Mucosa of stomach (tissue), 1 donor: ENCODE results near the gene CACNG8.

Source experiments
- H3K27me3 ChIP-seq: one replicate; pipeline ENCODE4 v1.7.0; 2013; ENCODE audit warnings: mild to moderate bottlenecking, low read length; ENCODE audit not compliant: control insufficient read depth, insufficient read depth
- H3K36me3 ChIP-seq: one replicate; pipeline ENCODE4 v1.7.0; 2013; ENCODE audit warnings: low read length; ENCODE audit not compliant: control insufficient read depth, insufficient read depth
- H3K4me1 ChIP-seq: one replicate; pipeline ENCODE4 v1.7.0; 2013; ENCODE audit warnings: mild to moderate bottlenecking, low read length; ENCODE audit not compliant: control insufficient read depth, insufficient read depth
- H3K4me3 ChIP-seq: one replicate; pipeline ENCODE4 v1.7.0; 2013; ENCODE audit warnings: low read length
- H3K9ac ChIP-seq: one replicate; pipeline ENCODE4 v1.7.0; 2013; ENCODE audit warnings: mild to moderate bottlenecking, low read length, moderate library complexity
- H3K9me3 ChIP-seq: one replicate; pipeline ENCODE4 v1.7.0; 2013; ENCODE audit warnings: mild to moderate bottlenecking, low read length, moderate library complexity; ENCODE audit not compliant: control insufficient read depth
- donor health status: Pancreatic carcinoma.

The CACNG8 gene

GRCh38 chr19:53962887-53963431 lies at the start of gene CACNG8:
CACNG8 (plus strand) TSS chr19:53962937.
- Histone ChIP-seq H3K36me3 (no peaks in the 10 kb centered on the region), H3K27me3 (peaks cover 55% of the 10 kb centered on the region), H3K4me1 (no peaks in the 10 kb centered on the region), H3K9me3 (no peaks in the 10 kb centered on the region), H3K4me3 (no peak within 1 kb of the TSS), H3K9ac (no peak within 1 kb of the TSS)

GRCh38 chr19:53915000-53915399 lies 47.7 kb upstream of the CACNG8 start:
- Histone ChIP-seq H3K27me3 (peaks cover 25% of the 10 kb centered on the region), H3K4me3 (no peak overlapping the region)

GRCh38 chr19:53916004-53916403 lies 46.7 kb upstream of the CACNG8 start:
- H3K9me3 ChIP-seq = no peaks in the 10 kb centered on the region
- no peaks in the 10 kb centered on the region for H3K4me1 ChIP-seq
- no peaks in the 10 kb centered on the region for H3K36me3 ChIP-seq
- no peak overlapping the region for H3K9ac ChIP-seq
- H3K27me3 ChIP-seq = peaks cover 16% of the 10 kb centered on the region
- no peak overlapping the region for H3K4me3 ChIP-seq

More at GRCh38 chr19:53915000-53915399, 47.7 kb upstream of the CACNG8 start:
- Histone ChIP-seq H3K9ac (no peak overlapping the region), H3K4me1 (no peaks in the 10 kb centered on the region), H3K36me3 (no peaks in the 10 kb centered on the region), H3K9me3 (no peaks in the 10 kb centered on the region)

- no peaks in the 10 kb centered on the region for H3K36me3 ChIP-seq
- no peak overlapping the region for H3K9ac ChIP-seq
- H3K9me3 ChIP-seq = no peaks in the 10 kb centered on the region
- H3K27me3 ChIP-seq = peaks cover 5% of the 10 kb centered on the region
- no peaks in the 10 kb centered on the region for H3K4me1 ChIP-seq
- no peak overlapping the region for H3K4me3 ChIP-seq
Observed at GRCh38 chr19:53917356-53917755, 45.4 kb upstream of the CACNG8 start.

GRCh38 chr19:53927739-53928138 lies 35.0 kb upstream of the CACNG8 start:
- Histone ChIP-seq H3K9ac (no peak overlapping the region), H3K9me3 (no peaks in the 10 kb centered on the region), H3K27me3 (no peaks in the 10 kb centered on the region), H3K36me3 (no peaks in the 10 kb centered on the region), H3K4me3 (no peak overlapping the region), H3K4me1 (no peaks in the 10 kb centered on the region)

- Histone ChIP-seq H3K9me3 (no peaks in the 10 kb centered on the region), H3K4me1 (no peaks in the 10 kb centered on the region), H3K27me3 (no peaks in the 10 kb centered on the region), H3K36me3 (no peaks in the 10 kb centered on the region), H3K9ac (no peak overlapping the region), H3K4me3 (no peak overlapping the region)
Observed at GRCh38 chr19:53936029-53936428, 26.7 kb upstream of the CACNG8 start.

- peaks cover 25% of the 10 kb centered on the region for H3K27me3 ChIP-seq
- no peak overlapping the region for H3K4me3 ChIP-seq
- no peak overlapping the region for H3K9ac ChIP-seq
- H3K36me3 ChIP-seq = no peaks in the 10 kb centered on the region
- H3K9me3 ChIP-seq = no peaks in the 10 kb centered on the region
- no peaks in the 10 kb centered on the region for H3K4me1 ChIP-seq
Observed at GRCh38 chr19:53942001-53942786, 20.5 kb upstream of the CACNG8 start.

- H3K9me3 ChIP-seq = no peaks in the 10 kb centered on the region
- no peaks in the 10 kb centered on the region for H3K36me3 ChIP-seq
- no peaks in the 10 kb centered on the region for H3K4me1 ChIP-seq
- no peak overlapping the region for H3K9ac ChIP-seq
- no peak overlapping the region for H3K4me3 ChIP-seq
- peaks cover 25% of the 10 kb centered on the region for H3K27me3 ChIP-seq
Observed at GRCh38 chr19:53944416-53944815, 18.3 kb upstream of the CACNG8 start.

GRCh38 chr19:53944933-53945332 lies 17.8 kb upstream of the CACNG8 start:
- Histone ChIP-seq H3K27me3 (peaks cover 25% of the 10 kb centered on the region), H3K4me1 (no peaks in the 10 kb centered on the region), H3K9ac (no peak overlapping the region), H3K36me3 (no peaks in the 10 kb centered on the region), H3K9me3 (no peaks in the 10 kb centered on the region), H3K4me3 (no peak overlapping the region)

GRCh38 chr19:53945441-53945840 lies 17.3 kb upstream of the CACNG8 start:
- Histone ChIP-seq H3K4me3 (no peak overlapping the region), H3K36me3 (no peaks in the 10 kb centered on the region), H3K27me3 (peaks cover 25% of the 10 kb centered on the region)

GRCh38 chr19:53945998-53946397 lies 16.7 kb upstream of the CACNG8 start:
- Histone ChIP-seq H3K27me3 (peaks cover 25% of the 10 kb centered on the region), H3K4me1 (no peaks in the 10 kb centered on the region), H3K9ac (no peak overlapping the region), H3K36me3 (no peaks in the 10 kb centered on the region), H3K4me3 (no peak overlapping the region), H3K9me3 (no peaks in the 10 kb centered on the region)

More at GRCh38 chr19:53945441-53945840, 17.3 kb upstream of the CACNG8 start:
- no peak overlapping the region for H3K9ac ChIP-seq
- H3K9me3 ChIP-seq = no peaks in the 10 kb centered on the region
- H3K4me1 ChIP-seq = no peaks in the 10 kb centered on the region

GRCh38 chr19:53947624-53948023 lies 15.1 kb upstream of the CACNG8 start:
- Histone ChIP-seq H3K27me3 (peaks cover 17% of the 10 kb centered on the region), H3K9me3 (no peaks in the 10 kb centered on the region), H3K36me3 (no peaks in the 10 kb centered on the region), H3K4me3 (no peak overlapping the region), H3K4me1 (no peaks in the 10 kb centered on the region), H3K9ac (no peak overlapping the region)
